Osteoblast (primary cell): ENCODE measurements around the gene BEST4. TPM values are rescaled to one million over a fixed set of nuclear protein-coding genes. Genes with fewer than 3 reads are reported as not detected.
A peak's percentile ranks its signal among the peaks of the same experiment; 100 is the strongest.
"Not testable (repeated sequence)": the region's sequence is repeated elsewhere in the genome, so short reads cannot be mapped to it uniquely, and the experiment has no call there.

Experiments
- DNase-seq: peaks from one replicate; pipeline ENCODE4 v3.0.0; 2011; ENCODE audit warnings: low spot score, mixed read lengths; ENCODE audit not compliant: insufficient read length; ENCODE audit errors: missing footprints
- H2AFZ ChIP-seq: 2 replicates; pipeline ENCODE4 v1.6.0; 2011; ENCODE audit warnings: mild to moderate bottlenecking, low read length
- H3K27ac ChIP-seq: 2 replicates; pipeline ENCODE4 v1.5.1; 2011; ENCODE audit warnings: mild to moderate bottlenecking, low read depth, low read length, moderate library complexity
- H3K27me3 ChIP-seq: 2 replicates; pipeline ENCODE4 v1.6.0; 2012; ENCODE audit warnings: mild to moderate bottlenecking, control low read depth, inconsistent platforms, low read length, moderate library complexity; ENCODE audit not compliant: insufficient read depth
- H3K36me3 ChIP-seq: 2 replicates; pipeline ENCODE4 v1.5.1; 2011; ENCODE audit warnings: mild to moderate bottlenecking, low read length, control low read depth, moderate library complexity; ENCODE audit not compliant: insufficient read depth
- H3K4me1 ChIP-seq: 2 replicates; pipeline ENCODE4 v1.5.1; 2011; ENCODE audit warnings: mild to moderate bottlenecking, low read length, control low read depth, moderate library complexity; ENCODE audit not compliant: insufficient read depth
- H3K4me2 ChIP-seq: 2 replicates; pipeline ENCODE4 v1.6.0; 2011; ENCODE audit warnings: mild to moderate bottlenecking, low read length; ENCODE audit not compliant: insufficient read depth
- H3K4me3 ChIP-seq: fragments of 200-600 bp; sonication (generic); 3 replicates; pipeline ENCODE4 v1.5.1; 2012; ENCODE audit warnings: mild to moderate bottlenecking, low read length, inconsistent platforms; ENCODE audit not compliant: insufficient read depth
- H3K79me2 ChIP-seq: 2 replicates; pipeline ENCODE4 v1.6.0; 2012; ENCODE audit warnings: mild to moderate bottlenecking, low read length, control low read depth, inconsistent platforms; ENCODE audit not compliant: insufficient read depth
- H3K9me3 ChIP-seq: 2 replicates; pipeline ENCODE4 v1.5.1; 2011; ENCODE audit warnings: low read depth, low read length, control low read depth
- H4K20me1 ChIP-seq: 2 replicates; pipeline ENCODE4 v1.6.0; 2012; ENCODE audit warnings: mild to moderate bottlenecking, low read length, control low read depth; ENCODE audit not compliant: insufficient read depth
- CTCF ChIP-seq: IDR thresholded peaks from 2 replicates; pipeline ENCODE4 v1.5.1; 2011; ENCODE audit warnings: mild to moderate bottlenecking, low read depth, low read length, moderate library complexity; ENCODE audit errors: extremely low read depth
- total RNA-seq: library from RNA; depleted of rRNA; stranded (reverse); fragments of >200 nt; gene quantifications from 2 replicates; pipeline ENCODE4 v1.2.3, GENCODE V29; 2012

BEST4 gene
- total RNA-seq, 1 donor: not detected

DNA sequence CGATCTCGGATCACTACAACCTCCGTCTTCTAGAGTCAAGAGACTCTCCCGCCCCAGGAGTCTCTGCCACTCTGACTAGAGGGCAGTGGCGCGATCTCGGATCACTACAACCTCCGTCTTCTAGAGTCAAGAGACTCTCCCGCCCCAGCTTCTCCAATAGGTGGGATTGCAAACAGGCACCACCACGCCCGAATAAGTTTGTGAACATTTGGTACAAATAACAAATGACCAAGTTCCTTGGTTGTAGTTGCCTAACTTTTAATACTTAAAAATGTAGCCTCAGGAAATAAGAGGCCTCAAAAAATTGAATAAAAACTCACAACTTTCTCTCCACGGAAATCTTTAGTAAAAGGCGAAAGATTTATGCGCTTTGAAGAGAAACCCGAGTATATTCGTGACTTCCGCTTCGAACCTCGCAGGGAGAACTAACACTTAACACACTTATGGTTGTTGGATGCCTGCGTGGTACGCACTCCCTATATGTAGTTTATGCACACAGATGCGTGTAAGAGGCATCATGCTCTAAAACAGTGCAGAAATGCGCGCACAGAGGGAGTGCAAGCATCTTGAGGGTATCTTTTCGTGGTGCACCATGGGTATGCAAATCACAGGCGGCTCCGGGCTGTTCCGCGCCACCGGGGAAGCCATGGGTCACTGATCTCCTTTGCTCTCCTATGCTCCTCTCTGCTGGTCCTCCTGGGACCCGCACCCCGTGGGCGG lies 31.8 kb upstream of the BEST4 start:
- Histone ChIP-seq H3K27me3 (no peaks in the 10 kb centered on the region), H3K36me3 (peaks cover 13% of the 10 kb centered on the region), H3K4me3 (peak overlapping the region; percentile 69), H3K79me2 (no peaks in the 10 kb centered on the region), H3K4me1 (peaks cover 19% of the 10 kb centered on the region), H2AFZ (peak overlapping the region; percentile 88), H4K20me1 (no peaks in the 10 kb centered on the region), H3K27ac (peak overlapping the region; percentile 99), H3K9me3 (no peaks in the 10 kb centered on the region), H3K4me2 (peak overlapping the region; percentile 97)
- no peak for TF ChIP-seq CTCF
- peak; percentile 98 for DNase-seq

GRCh38 chr1:44819196-44819607 lies 31.2 kb upstream of the BEST4 start:
- Histone ChIP-seq H3K36me3 (peaks cover 15% of the 10 kb centered on the region), H3K27me3 (no peaks in the 10 kb centered on the region), H3K79me2 (no peaks in the 10 kb centered on the region), H3K27ac (peak overlapping the region; percentile 50), H3K9me3 (no peaks in the 10 kb centered on the region), H3K4me3 (peak overlapping the region; percentile 60), H3K4me1 (peaks cover 20% of the 10 kb centered on the region), H4K20me1 (no peaks in the 10 kb centered on the region), H3K4me2 (peak overlapping the region; percentile 97), H2AFZ (no peak overlapping the region)
- DNase-seq: peak; percentile 87
- TF ChIP-seq CTCF: peak; percentile 12

DNA sequence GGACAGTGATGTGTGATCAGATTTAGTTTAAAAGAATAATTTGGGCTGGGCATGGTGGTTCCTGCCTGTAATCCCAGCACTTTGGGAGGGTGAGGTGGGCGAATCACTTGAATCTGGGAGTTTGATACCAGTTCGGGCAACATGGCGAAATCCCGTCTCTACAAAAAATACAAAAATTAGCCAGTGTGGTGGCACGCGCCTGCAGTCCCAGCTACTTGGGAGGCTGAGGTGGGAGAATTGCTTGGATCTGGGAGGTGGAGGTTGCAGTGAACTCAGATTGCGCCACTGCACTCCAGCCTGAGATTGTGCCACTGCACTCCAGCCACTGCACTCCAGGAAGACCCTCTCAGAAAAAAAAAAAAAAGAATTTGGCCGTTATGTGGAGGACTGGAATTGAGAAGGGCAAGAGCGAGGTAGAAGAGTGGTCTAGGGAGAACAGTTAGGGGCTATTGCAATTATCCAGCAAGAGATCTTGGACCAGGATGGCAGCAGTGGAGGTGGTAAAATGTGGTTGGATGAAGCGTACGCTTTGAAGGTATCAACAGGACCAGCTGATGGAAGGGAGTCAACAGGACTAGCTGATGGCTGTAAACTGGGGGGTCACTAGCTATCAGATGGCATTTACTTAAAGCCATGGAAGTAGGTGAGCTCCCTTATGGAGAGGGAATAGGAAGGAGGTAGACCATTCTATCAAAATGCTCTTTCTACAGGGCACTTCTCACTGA lies 30.0 kb upstream of the BEST4 start:
- Histone ChIP-seq H4K20me1 (no peaks in the 10 kb centered on the region), H3K4me1 (peaks cover 29% of the 10 kb centered on the region), H3K9me3 (no peaks in the 10 kb centered on the region), H3K4me2 (no peak overlapping the region), H3K27me3 (no peaks in the 10 kb centered on the region), H3K27ac (no peak overlapping the region), H2AFZ (no peak overlapping the region), H3K4me3 (no peak overlapping the region), H3K79me2 (no peaks in the 10 kb centered on the region), H3K36me3 (peaks cover 16% of the 10 kb centered on the region)
- no peak for DNase-seq
- TF ChIP-seq CTCF: no peak

DNA sequence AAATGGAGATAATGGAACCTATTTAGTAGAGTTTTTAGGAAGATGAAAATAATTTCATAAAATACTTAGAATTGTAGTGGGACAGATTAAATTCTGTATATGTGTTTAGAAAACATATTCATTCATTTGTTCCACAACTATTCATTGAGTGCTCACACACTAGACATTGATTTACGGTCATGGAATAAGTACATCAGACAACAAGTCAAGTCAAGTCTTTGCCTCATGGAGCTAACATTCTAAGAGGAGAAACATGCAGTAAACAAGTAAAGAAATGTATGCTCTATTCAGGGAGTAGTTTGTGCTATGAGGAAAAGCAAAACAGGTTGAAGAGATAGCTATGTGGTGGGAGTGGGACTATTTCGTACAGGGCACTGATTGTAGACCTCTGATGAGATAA lies 29.3 kb upstream of the BEST4 start:
- no peaks in the 10 kb centered on the region for H3K9me3 ChIP-seq
- no peak overlapping the region for H3K4me2 ChIP-seq
- no peaks in the 10 kb centered on the region for H4K20me1 ChIP-seq
- no peak overlapping the region for H2AFZ ChIP-seq
- peaks cover 19% of the 10 kb centered on the region for H3K36me3 ChIP-seq
- no peak for TF ChIP-seq CTCF
- no peaks in the 10 kb centered on the region for H3K79me2 ChIP-seq
- peaks cover 29% of the 10 kb centered on the region for H3K4me1 ChIP-seq
- no peaks in the 10 kb centered on the region for H3K27me3 ChIP-seq
- DNase-seq: peak; percentile 50
- H3K27ac ChIP-seq: no peak overlapping the region
- no peak overlapping the region for H3K4me3 ChIP-seq

DNA sequence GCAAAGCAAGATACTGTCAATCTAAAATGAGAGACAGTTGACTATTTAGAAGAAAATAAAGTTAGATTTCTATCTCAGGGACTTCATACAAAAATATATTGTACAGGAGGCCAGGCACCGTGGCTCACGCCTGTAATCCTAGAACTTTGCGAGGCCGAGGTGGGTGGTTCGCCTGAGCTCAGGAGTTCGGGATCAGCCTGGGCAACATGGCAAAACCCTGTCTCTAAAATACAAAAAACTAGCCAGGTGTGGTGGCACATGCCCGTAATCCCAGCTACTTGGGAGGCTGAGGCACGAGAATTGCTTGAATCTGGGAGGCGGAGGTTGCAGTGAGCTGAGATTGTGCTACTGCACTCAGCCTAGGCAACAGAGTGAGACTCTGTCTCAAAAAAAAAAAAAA lies 28.0 kb upstream of the BEST4 start:
- H3K36me3 ChIP-seq: peaks cover 19% of the 10 kb centered on the region
- DNase-seq, H3K4me3 ChIP-seq, H4K20me1 ChIP-seq, H2AFZ ChIP-seq, H3K27me3 ChIP-seq, H3K79me2 ChIP-seq, H3K9me3 ChIP-seq, H3K4me2 ChIP-seq: not testable (repeated sequence)
- peak overlapping the region; percentile 17 for H3K27ac ChIP-seq
- H3K4me1 ChIP-seq: peaks cover 42% of the 10 kb centered on the region
